Skeletal muscle tissue (tissue), 4 donors: Measurements from ENCODE around the gene USP12. TPM values are rescaled to one million over a fixed set of nuclear protein-coding genes. Genes with fewer than 3 reads are reported as not detected.

Source experiments
- H3K27ac ChIP-seq: one replicate; pipeline ENCODE4 v1.7.0; 2013; ENCODE audit warnings: mild to moderate bottlenecking, low read depth, low read length, inconsistent platforms
- H3K27me3 ChIP-seq, 3 donors: one replicate each; pipeline ENCODE4 v1.7.0; 2013; ENCODE audit warnings: low read length in 3 of 3; ENCODE audit not compliant: control insufficient read depth in 3 of 3, insufficient read depth in 3 of 3
- H3K36me3 ChIP-seq, 3 donors: one replicate each; pipeline ENCODE4 v1.7.0; 2013; ENCODE audit warnings: low read length in 3 of 3; ENCODE audit not compliant: control insufficient read depth in 3 of 3, insufficient read depth in 3 of 3
- H3K4me1 ChIP-seq, 3 donors: one replicate each; pipeline ENCODE4 v1.7.0; 2013; ENCODE audit warnings: low read length in 3 of 3, mild to moderate bottlenecking in 3 of 3; ENCODE audit not compliant: control insufficient read depth in 3 of 3, insufficient read depth in 3 of 3
- H3K4me3 ChIP-seq, 3 donors: one replicate each; pipeline ENCODE4 v1.7.0; 2013; ENCODE audit warnings: low read length in 3 of 3
- H3K9ac ChIP-seq, 3 donors: one replicate each; pipeline ENCODE4 v1.7.0; 2013; ENCODE audit warnings: low read length in 3 of 3, mild to moderate bottlenecking in 3 of 3, moderate library complexity in 2 of 3, low read depth in 1 of 3
- H3K9me3 ChIP-seq, 3 donors: one replicate each; pipeline ENCODE4 v1.7.0; 2013; ENCODE audit warnings: low read length in 3 of 3; ENCODE audit not compliant: control insufficient read depth in 3 of 3
- total RNA-seq: library from RNA; depleted of rRNA; stranded (reverse); fragments of >200 nt; gene quantifications from one replicate; pipeline ENCODE4 v1.2.3, GENCODE V29; 2014
- donor health status: Osteomylitis.

USP12 gene
- total RNA-seq, 1 donor from 2014 or later: 22.4 TPM

GRCh38 chr13:27188239-27188638 is 16.6 kb upstream of the USP12 start:
- Histone ChIP-seq H3K36me3 (no peaks in the 10 kb centered on the region), H3K4me3 (no peak overlapping the region), H3K27me3 (no peaks in the 10 kb centered on the region), H3K9ac (no peak overlapping the region), H3K27ac (no peak overlapping the region), H3K4me1 (peaks cover 0 to 3% (median 3%) of the 10 kb centered on the region in 3 donors), H3K9me3 (no peaks in the 10 kb centered on the region)

GRCh38 chr13:27186295-27186694 is 14.7 kb upstream of the USP12 start:
- no peaks in the 10 kb centered on the region for H3K27me3 ChIP-seq
- no peak overlapping the region for H3K27ac ChIP-seq
- H3K9me3 ChIP-seq: no peaks in the 10 kb centered on the region
- H3K36me3 ChIP-seq: no peaks in the 10 kb centered on the region
- H3K4me1 ChIP-seq: peaks cover 4 to 9% (median 5%) of the 10 kb centered on the region in 3 donors
- H3K4me3 ChIP-seq: no peak overlapping the region
- H3K9ac ChIP-seq: no peak overlapping the region

- H3K9me3 ChIP-seq: no peaks in the 10 kb centered on the region
- no peak overlapping the region for H3K9ac ChIP-seq
- peak overlapping the region; percentile 48 for H3K27ac ChIP-seq
- no peak overlapping the region for H3K4me3 ChIP-seq
- no peaks in the 10 kb centered on the region for H3K27me3 ChIP-seq
- peaks cover 4 to 9% (median 5%) of the 10 kb centered on the region in 3 donors for H3K4me1 ChIP-seq
- no peaks in the 10 kb centered on the region for H3K36me3 ChIP-seq
These were observed 12.0 kb upstream of the USP12 start for GRCh38 chr13:27183561-27184147.

GRCh38 chr13:27182844-27183497 is 11.4 kb upstream of the USP12 start:
- peaks cover 4 to 9% (median 5%) of the 10 kb centered on the region in 3 donors for H3K4me1 ChIP-seq
- H3K27ac ChIP-seq: peak overlapping the region; percentile 48
- H3K9me3 ChIP-seq: no peaks in the 10 kb centered on the region
- no peaks in the 10 kb centered on the region for H3K27me3 ChIP-seq
- no peaks in the 10 kb centered on the region for H3K36me3 ChIP-seq
- peak overlapping the region in 2 of 3 donors; percentile 29 to 47 for H3K4me3 ChIP-seq
- H3K9ac ChIP-seq: peak overlapping the region in 2 of 3 donors; percentile 30 to 34

- Histone ChIP-seq H3K4me3 (no peak overlapping the region), H3K9me3 (no peaks in the 10 kb centered on the region)
These were observed 10.4 kb upstream of the USP12 start for GRCh38 chr13:27182054-27182453.

GRCh38 chr13:27177852-27178251 is 6.2 kb upstream of the USP12 start:
- H3K36me3 ChIP-seq: no peaks in the 10 kb centered on the region
- H3K9me3 ChIP-seq: no peaks in the 10 kb centered on the region
- H3K4me3 ChIP-seq: no peak overlapping the region
- no peaks in the 10 kb centered on the region for H3K27me3 ChIP-seq
- no peak overlapping the region for H3K9ac ChIP-seq
- no peak overlapping the region for H3K27ac ChIP-seq
- H3K4me1 ChIP-seq: peaks cover 0 to 3% (median 2%) of the 10 kb centered on the region in 3 donors

More at GRCh38 chr13:27182054-27182453, 10.4 kb upstream of the USP12 start:
- Histone ChIP-seq H3K9ac (no peak overlapping the region), H3K4me1 (peaks cover 4 to 9% (median 5%) of the 10 kb centered on the region in 3 donors), H3K36me3 (no peaks in the 10 kb centered on the region), H3K27ac (no peak overlapping the region), H3K27me3 (no peaks in the 10 kb centered on the region)

GRCh38 chr13:27176470-27177410 is 5.1 kb upstream of the USP12 start:
- Histone ChIP-seq H3K4me1 (peaks cover 0 to 2% (median 0%) of the 10 kb centered on the region in 3 donors), H3K27me3 (no peaks in the 10 kb centered on the region), H3K4me3 (no peak overlapping the region), H3K27ac (no peak overlapping the region), H3K36me3 (no peaks in the 10 kb centered on the region), H3K9ac (no peak overlapping the region), H3K9me3 (no peaks in the 10 kb centered on the region)

- Histone ChIP-seq H3K4me1 (peaks cover 0 to 10% (median 8%) of the 10 kb centered on the region in 3 donors), H3K4me3 (no peak overlapping the region), H3K27ac (no peak overlapping the region), H3K9ac (no peak overlapping the region), H3K9me3 (no peaks in the 10 kb centered on the region), H3K27me3 (no peaks in the 10 kb centered on the region), H3K36me3 (no peaks in the 10 kb centered on the region)
These were observed 3.3 kb upstream of the USP12 start for GRCh38 chr13:27174766-27175455.

GRCh38 chr13:27172495-27172842 is 858 bp upstream of the USP12 start:
- Histone ChIP-seq H3K27ac (peak overlapping the region; percentile 78), H3K9me3 (no peaks in the 10 kb centered on the region), H3K36me3 (no peaks in the 10 kb centered on the region), H3K4me3 (peak overlapping the region; percentile 62 to 77 (median 73)), H3K9ac (peak overlapping the region; percentile 66 to 80 (median 66)), H3K4me1 (peaks cover 14 to 29% (median 26%) of the 10 kb centered on the region in 3 donors), H3K27me3 (no peaks in the 10 kb centered on the region)
